Lower leg skin (tissue), 4 donors: ENCODE measurements around the gene CERK. TPM values are rescaled to one million over a fixed set of nuclear protein-coding genes. Genes with fewer than 3 reads are reported as not detected.

ENCODE experiments used
- DNase-seq, 2 donors: peaks; one replicate each; pipeline ENCODE4 v3.0.0-alpha.2; 2019; ENCODE audit warnings: low spot score in 2 of 2
- H3K4me3 ChIP-seq: fragments of 200-600 bp; sonication (generic); 2 replicates; pipeline ENCODE4 v1.5.1; 2017; ENCODE audit warnings: mild to moderate bottlenecking, low read depth; ENCODE audit not compliant: poor library complexity, severe bottlenecking
- CTCF ChIP-seq, 3 donors: fragments of 450-650 bp; IDR thresholded peaks; one replicate each; pipeline ENCODE4 v1.5.1; 2016; ENCODE audit warnings: antibody characterized with exemption in 3 of 3, mild to moderate bottlenecking in 3 of 3, moderate library complexity in 2 of 3
- POLR2A ChIP-seq, 2 donors: fragments of 450-650 bp; IDR thresholded peaks; one replicate each; pipeline ENCODE4 v1.6.1; 2016 to 2017; ENCODE audit warnings: antibody characterized with exemption in 2 of 2, mild to moderate bottlenecking in 1 of 2, moderate library complexity in 1 of 2
- WGBS, 2 donors: methylation state at CpG; one replicate each; pipeline ENCODE4 v1.1.5; 2018; 5-methylcytosine and 5-hydroxymethylcytosine counted together
- intact Hi-C: fragments of 100-400 bp; cut with DNase I; formaldehyde crosslinking; loops from one replicate; pipeline ENCODE4 v1.15.0; 2023; ENCODE audit warnings: low total_unique reads
- total RNA-seq, 4 donors: library from RNA; depleted of rRNA; stranded (reverse); fragments of >200 nt; gene quantifications; one replicate each; pipeline ENCODE4 v1.1.0, GENCODE V29; 2016

CERK gene
- total RNA-seq, 4 donors from 2014 or later: 38.9 to 49.6 (median 41.5) TPM

DNA sequence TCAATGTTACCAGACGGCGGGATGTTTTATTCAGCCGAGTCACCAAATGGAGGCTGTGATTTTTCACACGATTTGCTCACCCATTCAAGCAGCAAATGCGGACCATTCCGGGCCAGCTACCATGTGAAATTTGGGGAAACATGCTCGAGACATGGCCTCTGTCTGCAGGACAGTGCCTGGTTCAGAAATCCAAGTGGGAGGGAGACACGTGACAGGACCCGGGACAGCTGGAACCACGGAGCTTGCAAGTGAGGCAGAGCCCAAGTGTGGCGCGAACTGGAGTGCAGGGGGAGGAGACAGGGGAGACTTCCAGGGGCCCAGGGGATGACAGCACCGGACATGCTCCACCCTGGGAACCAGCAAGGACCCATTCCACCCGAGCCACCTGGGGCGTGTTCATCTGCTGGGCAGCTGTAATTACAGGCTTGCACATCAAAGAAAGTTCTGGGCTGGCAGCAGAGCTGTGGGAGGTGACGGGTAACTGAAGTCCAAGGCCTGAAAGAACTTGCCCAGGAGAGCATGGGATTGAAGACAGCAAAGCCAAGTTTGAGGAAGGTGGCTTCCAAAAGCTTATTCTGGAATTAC, 16.5 kb downstream of the CERK start:
- intact Hi-C loops: no loop called here
- no peak for TF ChIP-seq CTCF (IDR thresholded peaks at IDR 0.05)
- no peak for TF ChIP-seq POLR2A (IDR thresholded peaks at IDR 0.05)
- H3K4me3 ChIP-seq: no peak overlapping the region
- WGBS, 2 donors: 56 to 66% methylated on average over 14 to 16 of the region's 16 CpGs
- no peak for DNase-seq

- DNase-seq: no peak
- TF ChIP-seq CTCF (IDR thresholded peaks at IDR 0.05): no peak
- TF ChIP-seq POLR2A (IDR thresholded peaks at IDR 0.05): no peak
- intact Hi-C loops: no loop called here
- no peak overlapping the region for H3K4me3 ChIP-seq
- WGBS, 2 donors: 93 to 96% methylated on average over 11 of the region's 11 CpGs
These were observed 18.1 kb downstream of the CERK start for GRCh38 chr22:46719921-46720320.

GRCh38 chr22:46714550-46714949, 23.5 kb downstream of the CERK start:
- H3K4me3 ChIP-seq: no peak overlapping the region
- intact Hi-C loops: no loop called here
- TF ChIP-seq CTCF (IDR thresholded peaks at IDR 0.05) (no peak), POLR2A (IDR thresholded peaks at IDR 0.05) (no peak)
- no peak for DNase-seq
- 23 to 31% methylated on average over 4 of the region's 4 CpGs for WGBS, 2 donors

DNA sequence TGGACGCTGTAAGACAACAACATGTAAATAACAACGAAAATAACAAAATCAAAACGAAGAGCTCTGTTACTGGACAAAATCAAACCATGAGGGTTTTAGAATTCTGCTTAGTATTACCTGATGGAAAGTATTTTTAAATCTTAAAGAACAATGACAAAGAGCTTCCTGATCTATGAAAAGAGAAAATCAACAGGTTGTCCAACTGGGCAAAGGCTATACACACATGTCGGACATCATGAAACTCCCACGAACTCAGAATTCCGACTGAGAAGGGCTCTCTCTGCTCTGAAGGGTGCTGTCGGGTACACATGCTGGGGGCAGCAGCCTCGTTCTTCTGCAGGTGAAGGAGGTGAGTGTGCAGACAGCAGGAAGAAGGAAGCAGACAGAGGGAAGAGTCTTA, 25.8 kb downstream of the CERK start:
- no peak overlapping the region for H3K4me3 ChIP-seq
- intact Hi-C loops: no loop called here
- WGBS, 2 donors: 95 to 98% methylated on average over 8 of the region's 8 CpGs
- DNase-seq: no peak
- TF ChIP-seq CTCF (IDR thresholded peaks at IDR 0.05) (no peak), POLR2A (IDR thresholded peaks at IDR 0.05) (no peak)

DNA sequence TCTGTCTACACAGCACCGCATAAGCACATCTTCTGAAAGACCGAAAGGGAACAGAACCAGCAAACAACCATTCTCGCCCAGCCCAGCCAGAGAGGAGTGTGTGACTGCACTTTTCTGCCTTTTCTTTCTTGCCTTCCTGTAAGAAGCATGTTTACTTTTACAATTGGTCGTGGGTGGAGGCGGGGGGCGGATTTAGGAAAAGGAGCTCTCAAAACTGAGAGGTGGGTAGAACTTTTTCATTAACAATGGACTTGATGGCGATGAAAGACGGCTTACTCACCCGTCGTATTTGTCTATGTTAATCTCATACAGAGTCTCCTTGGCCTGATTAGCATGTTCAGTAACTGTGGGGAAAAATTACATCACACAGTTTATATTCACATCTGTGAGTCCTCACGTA, 27.2 kb downstream of the CERK start:
- no peak for DNase-seq
- intact Hi-C loops: no loop called here
- TF ChIP-seq CTCF (IDR thresholded peaks at IDR 0.05): no peak
- whole genome bisulfite sequencing, 2 donors: 92 to 94% methylated on average over 11 of the region's 11 CpGs
- no peak overlapping the region for H3K4me3 ChIP-seq

DNA sequence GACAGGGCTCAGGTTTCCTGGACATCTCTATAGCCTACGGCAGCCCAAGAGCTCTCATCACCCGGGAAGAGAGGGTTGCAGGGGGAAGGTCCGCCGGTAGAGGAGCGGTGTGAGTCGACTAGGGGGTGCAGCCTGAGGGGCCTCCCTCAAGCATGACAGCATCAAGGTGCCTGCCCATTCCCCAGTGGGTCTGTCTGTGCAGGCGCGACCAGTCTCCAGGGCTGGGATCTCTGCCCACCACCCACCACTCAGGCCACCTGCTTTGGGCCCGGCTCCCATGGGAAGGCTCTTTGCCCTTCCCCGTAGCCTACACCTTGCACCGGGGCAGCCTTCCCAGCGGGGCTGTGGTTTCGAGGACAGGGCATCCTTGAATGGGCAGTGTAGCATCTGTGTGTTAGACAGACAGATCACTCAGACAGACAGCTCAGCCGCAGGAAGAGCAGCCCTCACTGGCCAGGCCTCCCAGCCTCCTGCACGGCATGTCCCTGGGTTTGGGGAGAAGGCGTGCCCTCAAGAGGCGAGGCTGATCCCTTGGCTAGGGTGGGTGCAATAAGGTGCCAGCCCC, 29.2 kb downstream of the CERK start:
- no peak for DNase-seq
- no peak overlapping the region for H3K4me3 ChIP-seq
- TF ChIP-seq CTCF (IDR thresholded peaks at IDR 0.05) (no peak), POLR2A (IDR thresholded peaks at IDR 0.05) (no peak)
- intact Hi-C loops: no loop called here
- WGBS, 2 donors: 88 to 95% methylated on average over 14 to 16 of the region's 17 CpGs
